GM21390 (cell line): ENCODE measurements around the gene WNT3A.

ENCODE experiments used
- ATAC-seq: cut with Tn5 transposase; IDR thresholded peaks from one replicate; pipeline ENCODE4 v1.9.1; 2021; ENCODE audit not compliant: unreplicated experiment

WNT3A gene

DNA sequence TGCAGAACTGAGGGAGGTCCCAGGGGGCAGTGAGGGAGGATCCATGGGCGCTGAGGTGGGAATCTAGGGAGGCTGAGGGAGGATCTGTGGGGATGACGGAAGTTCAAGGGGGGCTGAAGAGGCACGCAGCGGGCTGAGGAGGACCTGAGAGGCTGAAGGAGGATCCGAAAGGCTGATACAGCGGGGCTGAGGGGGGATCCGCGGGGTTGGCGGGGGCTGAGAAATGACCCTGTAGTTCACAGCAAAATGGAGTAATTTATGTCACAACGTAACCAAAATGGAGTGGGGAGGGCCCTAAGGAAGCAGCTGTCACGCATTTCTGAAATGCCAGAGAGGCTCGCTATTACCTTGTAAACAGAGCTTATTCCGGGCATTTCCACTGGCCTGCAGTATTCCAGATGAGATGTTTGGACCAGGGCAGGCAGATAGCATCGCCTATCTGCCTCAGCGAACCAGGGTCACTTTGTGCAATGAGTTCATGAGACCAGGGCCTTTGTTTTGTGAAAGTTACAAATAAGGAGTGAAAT is 103.2 kb downstream of the WNT3A start:
- ATAC-seq: peak; percentile 10

DNA sequence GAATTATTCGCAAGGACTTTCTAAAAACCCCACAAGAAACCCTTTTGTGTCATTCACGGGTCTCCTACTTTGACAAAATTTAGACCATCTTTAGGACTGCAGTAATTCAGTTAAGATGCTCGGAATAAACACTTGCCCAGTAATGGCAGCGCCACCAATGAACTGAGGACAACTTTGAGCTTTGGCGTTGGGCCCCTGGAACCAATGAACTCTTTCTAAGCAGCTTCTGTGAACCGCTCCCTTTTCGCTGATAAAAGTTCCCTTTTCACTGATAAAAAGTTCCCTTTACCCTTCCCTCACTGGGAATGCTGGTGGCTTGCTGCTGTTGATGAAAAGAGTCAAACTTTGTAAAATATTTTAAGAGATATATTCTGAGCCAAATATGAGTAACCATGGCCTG is 103.8 kb downstream of the WNT3A start:
- ATAC-seq: no peak
